ENCODE results near the gene UBL4B. TPM values are rescaled to one million over a fixed set of nuclear protein-coding genes. Genes with fewer than 3 reads are reported as not detected.

UBL4B gene
- total RNA-seq, 1 donor from 2014 or later = not detected

DNA sequence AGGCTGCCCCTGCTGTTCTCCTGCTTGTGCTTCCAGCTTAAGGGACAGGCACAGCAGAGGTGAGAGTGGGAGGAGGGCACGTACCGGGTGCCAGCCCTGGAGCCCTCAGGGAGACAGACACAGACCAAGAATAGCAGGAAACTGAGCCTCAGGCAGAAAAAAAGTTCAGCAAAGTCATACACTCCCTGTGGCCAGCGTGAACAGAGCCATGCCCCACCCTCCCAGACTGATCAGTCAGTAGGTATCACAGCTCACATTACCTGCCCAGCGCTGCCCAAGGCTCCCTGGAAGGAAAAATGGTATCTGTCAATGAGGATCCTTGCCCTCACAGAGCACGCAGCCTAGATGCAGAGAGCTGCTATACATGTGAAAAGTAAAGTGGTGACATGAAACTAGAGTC is 1.3 kb downstream of the UBL4B start:
- no peak for DNase-seq (ENCODE audit: low read depth)

- no peak for DNase-seq (ENCODE audit: low read depth)
These were observed 1.9 kb downstream of the UBL4B start for GRCh38 chr1:110114173-110114572.

DNA sequence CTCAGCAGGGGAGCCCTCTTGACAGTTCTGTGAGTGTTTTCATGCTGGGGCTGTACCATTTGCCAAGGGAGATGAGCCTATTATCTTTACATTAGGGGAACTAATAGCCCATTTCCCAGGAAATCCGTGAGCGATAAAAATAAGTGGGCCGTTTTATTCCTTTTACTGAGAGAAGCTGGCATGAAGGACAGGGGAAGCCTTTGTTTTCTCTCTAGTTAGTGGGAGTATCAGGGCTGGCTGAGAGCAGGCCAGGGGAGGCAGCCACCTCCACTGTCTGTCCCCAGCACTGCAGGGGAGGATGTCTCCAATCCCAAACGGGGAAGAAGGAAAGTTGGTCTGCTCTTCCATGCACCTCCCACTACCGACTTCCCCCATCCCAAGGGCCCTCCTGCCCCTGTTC is 2.5 kb downstream of the UBL4B start:
- DNase-seq (ENCODE audit: low read depth) = no peak

- DNase-seq (ENCODE audit: low read depth) = peak; percentile 12
These were observed 6.6 kb downstream of the UBL4B start for GRCh38 chr1:110118636-110119396.

- DNase-seq (ENCODE audit: low read depth) = peak; percentile 84
These were observed 7.6 kb downstream of the UBL4B start for GRCh38 chr1:110119843-110120242.

- no peak for DNase-seq (ENCODE audit: low read depth)
These were observed 8.8 kb downstream of the UBL4B start for GRCh38 chr1:110120960-110121561.

GRCh38 chr1:110123224-110123623 is 11.0 kb downstream of the UBL4B start:
- DNase-seq (ENCODE audit: low read depth) = peak; percentile 28

DNA sequence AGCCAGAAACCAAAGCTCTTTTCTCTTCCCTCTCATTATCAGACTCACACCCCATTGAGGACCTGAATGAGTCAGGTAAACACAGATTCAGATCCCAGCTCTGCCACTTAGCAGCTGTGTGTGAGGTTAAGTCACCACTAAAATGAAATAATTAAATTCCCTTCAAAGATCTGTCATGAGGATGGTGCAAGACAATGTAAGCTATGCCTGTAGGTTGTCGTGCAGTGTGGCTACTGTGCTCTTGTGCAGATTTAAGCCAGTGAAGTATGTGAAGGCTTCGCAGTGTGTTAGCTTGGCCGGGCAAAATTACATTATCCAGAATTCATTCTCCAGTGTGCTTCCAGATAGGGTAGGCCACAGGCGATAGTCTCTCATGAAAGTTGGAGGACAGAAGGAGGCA is 13.6 kb downstream of the UBL4B start:
- DNase-seq (ENCODE audit: low read depth) = no peak

GRCh38 chr1:110130113-110130591 is 17.9 kb downstream of the UBL4B start:
- no peak for DNase-seq (ENCODE audit: low read depth)

GRCh38 chr1:110130989-110131388 is 18.7 kb downstream of the UBL4B start:
- DNase-seq (ENCODE audit: low read depth) = no peak

GRCh38 chr1:110132682-110133081 is 20.4 kb downstream of the UBL4B start:
- DNase-seq (ENCODE audit: low read depth) = no peak

DNA sequence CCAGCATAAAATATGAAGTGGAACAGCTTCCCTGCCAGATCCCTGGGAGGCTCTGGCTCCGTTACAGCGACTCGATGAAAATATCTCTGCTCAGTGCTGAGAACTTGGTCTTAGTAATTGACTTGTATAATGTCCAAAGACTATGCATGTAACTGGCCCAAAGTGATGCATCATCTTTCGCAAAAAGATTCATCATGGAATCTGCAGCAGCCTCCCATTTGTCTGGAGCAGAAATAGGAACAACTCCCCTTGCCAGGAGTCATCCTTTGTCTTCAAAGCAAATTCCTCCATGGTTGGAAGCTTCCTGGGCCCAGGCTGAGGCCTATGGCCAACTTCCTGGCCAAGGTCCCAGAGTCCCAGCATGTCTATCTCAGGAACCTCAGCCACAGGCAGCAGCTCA is 21.2 kb downstream of the UBL4B start:
- DNase-seq (ENCODE audit: low read depth) = no peak

DNA sequence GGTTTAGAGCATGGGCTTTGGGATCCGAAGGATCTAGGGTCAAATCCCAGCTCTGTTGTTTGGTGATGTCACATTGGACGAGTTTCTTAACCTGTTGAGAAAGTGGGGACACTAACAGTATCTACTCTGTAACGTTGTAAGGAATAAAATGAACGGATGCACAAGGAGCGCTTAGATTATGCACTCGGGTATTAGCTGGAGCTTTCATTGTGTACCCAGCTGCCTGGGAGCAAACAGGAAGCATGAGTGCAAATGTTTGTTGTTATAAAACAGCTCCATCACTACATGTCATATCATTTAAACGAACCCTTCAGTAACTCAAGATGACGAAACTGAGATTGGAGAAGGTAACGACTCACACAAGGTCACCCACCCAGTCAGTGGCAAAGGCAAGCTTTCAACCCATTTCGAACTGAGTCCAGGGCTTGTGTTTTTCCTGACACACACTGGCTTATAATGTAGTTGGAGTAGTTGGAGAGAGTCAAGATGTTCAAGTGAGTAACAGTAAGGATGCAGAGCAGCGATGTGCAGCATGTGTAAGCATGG is 21.9 kb downstream of the UBL4B start:
- no peak for DNase-seq (ENCODE audit: low read depth)

- no peak for DNase-seq (ENCODE audit: low read depth)
These were observed 23.0 kb downstream of the UBL4B start for GRCh38 chr1:110135246-110135645.

- no peak for DNase-seq (ENCODE audit: low read depth)
These were observed 23.4 kb downstream of the UBL4B start for GRCh38 chr1:110135666-110136065.

GRCh38 chr1:110136911-110137310 is 24.7 kb downstream of the UBL4B start:
- peak; percentile 27 for DNase-seq (ENCODE audit: low read depth)

- no peak for DNase-seq (ENCODE audit: low read depth)
These were observed 26.7 kb downstream of the UBL4B start for GRCh38 chr1:110138956-110139355.

GRCh38 chr1:110144366-110144765 is 32.1 kb downstream of the UBL4B start:
- DNase-seq (ENCODE audit: low read depth) = peak; percentile 69

DNA sequence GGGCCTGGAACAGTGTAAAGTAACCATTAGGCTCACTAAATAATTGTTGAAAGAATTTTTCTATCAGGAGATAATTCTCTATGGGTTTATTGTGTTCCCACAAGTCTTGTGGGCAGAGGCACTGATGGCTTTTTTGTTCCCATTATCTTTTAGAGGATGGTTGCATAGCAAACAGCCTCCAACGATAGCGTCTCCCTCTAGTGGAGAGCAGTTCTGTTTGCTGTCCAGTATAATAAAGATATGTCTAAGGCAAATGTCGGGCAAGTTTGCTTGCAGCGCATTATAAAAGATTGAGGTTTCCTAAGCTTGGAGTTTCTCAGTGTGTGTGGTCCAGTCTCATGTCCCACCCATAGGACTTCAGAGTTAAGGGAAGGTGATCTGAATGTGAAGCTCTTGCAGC is 36.7 kb downstream of the UBL4B start:
- DNase-seq (ENCODE audit: low read depth) = no peak

GRCh38 chr1:110150330-110151174 is 38.3 kb downstream of the UBL4B start, which contains the start of gene SLC6A17:
SLC6A17 (plus strand) TSS chr1:110150494; CDS start chr1:110166930, 16,436 bp downstream.
- peak; percentile 26 for DNase-seq (ENCODE audit: low read depth)

DNA sequence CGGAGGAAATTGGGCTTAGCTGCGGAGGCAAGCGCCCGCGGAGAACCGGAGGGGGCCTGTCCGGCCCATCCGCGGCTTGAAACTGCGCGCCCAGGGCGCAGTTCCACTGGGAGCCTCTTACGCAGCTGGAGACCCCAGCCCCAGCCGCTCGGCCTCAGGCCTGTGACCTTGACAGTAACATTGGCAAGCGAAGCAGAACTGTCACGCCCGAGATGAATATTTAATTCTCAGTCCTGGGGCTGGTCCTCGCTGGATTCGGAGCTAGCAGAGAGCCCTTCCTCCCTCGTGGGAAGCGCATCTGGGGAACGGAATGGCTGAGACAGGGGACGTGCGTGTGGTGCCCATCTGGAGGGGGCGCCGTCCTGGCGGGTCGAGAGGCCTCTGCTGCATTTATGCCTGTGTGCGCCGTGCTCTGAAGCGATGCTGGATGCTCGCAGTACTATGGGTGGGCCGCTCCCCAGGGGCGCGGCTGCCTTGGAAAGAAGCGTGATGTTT is 39.0 kb downstream of the UBL4B start:
- no peak for DNase-seq (ENCODE audit: low read depth)
